GM21786 (cell line): Measurements from ENCODE around the gene PHLDA2.
"Not testable (repeated sequence)": the region's sequence is repeated elsewhere in the genome, so short reads cannot be mapped to it uniquely, and the experiment has no call there.

Source experiments
- ATAC-seq: cut with Tn5 transposase; IDR thresholded peaks from one replicate; pipeline ENCODE4 v1.9.1; 2021; ENCODE audit not compliant: unreplicated experiment

Gene PHLDA2

DNA sequence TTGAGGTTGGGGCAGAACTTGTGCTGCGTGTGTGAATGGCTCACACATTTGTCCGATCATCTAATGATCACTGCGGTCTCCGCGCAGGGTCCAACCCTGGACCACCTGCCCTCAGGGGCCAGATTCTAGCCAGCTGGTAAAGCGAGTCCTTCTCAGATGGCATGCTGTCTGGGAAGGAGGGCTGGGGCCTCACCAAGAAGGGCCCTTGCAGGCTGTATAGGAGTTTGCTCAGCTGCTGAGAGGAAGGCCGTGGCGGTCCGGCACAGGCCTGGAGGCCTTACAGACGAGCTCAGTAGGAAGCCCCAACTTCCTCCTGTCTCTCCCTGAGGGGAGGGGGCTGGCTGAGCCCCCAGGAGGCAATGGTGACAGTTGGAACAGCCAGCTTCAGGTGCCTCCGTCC, 13.7 kb downstream of the PHLDA2 start:
- no peak for ATAC-seq

DNA sequence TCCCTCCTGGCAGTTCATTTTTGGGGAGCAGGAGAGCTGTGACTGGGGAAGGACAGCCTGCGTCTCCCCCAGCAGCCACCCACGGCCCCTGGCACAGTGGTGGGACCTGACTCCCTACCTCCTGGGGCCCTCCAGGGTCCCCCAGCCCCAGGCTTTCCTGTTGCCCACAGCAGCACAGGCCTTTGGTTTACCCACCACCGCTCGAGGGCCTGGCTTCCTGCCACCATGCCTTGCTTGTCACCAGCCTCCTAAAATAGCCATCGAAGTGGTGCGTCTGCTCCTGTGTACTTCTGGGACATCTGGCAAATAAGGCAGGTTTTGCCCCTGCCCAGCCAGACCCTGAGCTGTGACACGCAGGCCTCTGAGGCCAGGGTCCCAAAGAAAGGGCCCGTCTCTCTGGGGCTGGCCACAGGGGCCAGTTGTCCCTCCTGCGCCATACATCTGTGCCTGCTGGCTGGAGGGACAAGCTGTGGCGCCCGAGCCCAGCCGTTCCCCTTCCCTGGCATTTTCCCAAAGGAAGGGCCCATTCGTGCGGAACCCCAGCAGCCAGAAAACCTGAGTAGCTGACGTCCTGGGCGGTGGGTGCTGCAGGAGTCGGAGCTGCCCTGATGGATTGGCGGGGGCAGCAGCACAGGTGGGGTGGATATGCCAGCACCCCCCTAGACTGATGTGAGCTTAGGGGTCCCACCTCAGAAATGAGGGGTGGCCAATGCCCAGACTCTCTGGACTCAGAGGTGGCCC, 14.6 kb downstream of the PHLDA2 start:
- ATAC-seq, result no peak

DNA sequence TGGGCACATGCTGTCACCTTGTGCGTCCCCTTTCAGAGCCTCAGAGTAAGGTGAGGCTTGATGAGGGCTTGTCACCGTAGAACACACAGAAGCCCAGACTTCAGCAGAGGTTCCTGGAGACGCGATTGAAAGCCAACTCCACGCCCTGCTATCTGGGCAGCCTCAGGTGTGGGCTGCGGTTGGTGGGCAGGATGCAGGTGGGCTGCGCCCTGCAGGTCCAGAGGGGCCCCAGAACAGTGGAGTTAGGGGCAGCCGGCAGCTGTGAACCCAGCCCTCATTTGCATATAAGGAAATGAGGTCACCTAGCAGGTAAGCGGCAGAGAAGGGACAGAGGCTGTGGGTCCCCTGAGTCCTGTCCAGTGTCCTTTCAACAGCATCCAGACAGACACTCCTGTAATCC, 15.4 kb downstream of the PHLDA2 start:
- no peak for ATAC-seq

DNA sequence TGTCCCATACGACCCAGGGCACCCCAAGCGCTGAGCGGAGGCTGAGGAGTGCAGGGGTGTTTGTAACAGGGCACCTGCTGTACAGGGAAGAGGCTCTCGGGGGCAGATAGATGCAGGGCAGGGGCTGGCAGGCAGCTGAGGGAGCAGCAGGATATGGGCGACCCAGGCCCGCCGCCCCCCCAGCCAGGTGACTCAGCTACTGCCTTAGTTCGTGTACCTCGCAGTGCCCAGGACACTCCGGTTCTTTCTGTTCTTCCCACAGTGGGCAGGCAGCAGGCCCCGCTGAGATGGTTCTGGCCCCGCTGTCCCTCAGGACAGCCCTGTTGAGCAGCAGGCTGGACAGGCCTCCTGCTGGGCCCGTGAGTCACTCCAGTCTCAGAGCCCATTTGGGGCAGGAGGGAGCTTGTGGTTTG, 16.2 kb downstream of the PHLDA2 start:
- ATAC-seq, result no peak

DNA sequence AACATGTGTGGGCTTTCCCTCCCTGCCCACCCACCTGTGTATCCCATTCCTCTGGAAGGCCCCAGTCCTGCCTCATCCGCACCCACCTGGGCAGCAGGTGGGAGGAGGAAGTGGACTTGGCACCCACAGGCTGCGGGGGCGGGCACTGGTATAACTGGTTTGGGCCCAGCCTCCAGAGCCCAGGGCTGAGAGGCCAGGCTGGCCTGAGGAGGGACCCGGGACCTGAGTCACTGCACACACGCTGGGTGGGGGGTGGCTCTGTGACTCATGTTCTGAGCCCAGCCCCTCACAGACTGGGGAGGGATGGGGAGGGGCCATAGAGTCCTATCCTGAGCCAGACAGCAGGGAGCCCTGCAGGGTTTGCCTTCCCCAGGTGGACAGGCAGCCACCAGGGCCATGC, 16.7 kb downstream of the PHLDA2 start:
- no peak for ATAC-seq

DNA sequence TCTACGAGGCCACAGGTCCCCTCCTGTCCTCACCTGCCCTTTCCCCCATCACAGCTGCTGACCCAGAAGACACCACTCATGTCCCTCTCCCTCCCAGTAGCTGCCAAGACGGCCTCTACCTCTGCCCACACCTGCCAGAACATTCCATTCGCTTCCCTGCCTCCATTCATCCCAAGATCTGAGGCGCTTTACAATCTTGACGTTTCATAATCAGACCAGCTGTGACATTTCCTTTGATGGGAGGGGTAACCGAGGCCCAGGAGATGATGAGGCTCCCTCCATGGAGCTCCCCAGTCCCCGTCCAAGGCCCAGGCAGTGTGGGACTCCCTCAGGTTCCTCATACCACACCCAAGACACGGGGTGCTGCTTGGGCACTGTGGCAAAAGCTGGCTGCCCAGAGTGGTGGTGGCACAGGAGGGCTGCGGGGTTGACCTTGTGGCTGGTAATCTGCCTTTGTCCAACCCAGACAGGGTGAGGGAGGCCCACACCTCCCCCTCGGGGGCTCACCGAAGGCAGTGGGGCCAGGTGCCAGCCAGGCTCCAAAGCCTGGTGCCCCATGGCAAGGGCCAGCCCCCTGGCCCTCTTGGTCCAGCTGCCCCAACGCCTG, 17.3 kb downstream of the PHLDA2 start:
- no peak for ATAC-seq

DNA sequence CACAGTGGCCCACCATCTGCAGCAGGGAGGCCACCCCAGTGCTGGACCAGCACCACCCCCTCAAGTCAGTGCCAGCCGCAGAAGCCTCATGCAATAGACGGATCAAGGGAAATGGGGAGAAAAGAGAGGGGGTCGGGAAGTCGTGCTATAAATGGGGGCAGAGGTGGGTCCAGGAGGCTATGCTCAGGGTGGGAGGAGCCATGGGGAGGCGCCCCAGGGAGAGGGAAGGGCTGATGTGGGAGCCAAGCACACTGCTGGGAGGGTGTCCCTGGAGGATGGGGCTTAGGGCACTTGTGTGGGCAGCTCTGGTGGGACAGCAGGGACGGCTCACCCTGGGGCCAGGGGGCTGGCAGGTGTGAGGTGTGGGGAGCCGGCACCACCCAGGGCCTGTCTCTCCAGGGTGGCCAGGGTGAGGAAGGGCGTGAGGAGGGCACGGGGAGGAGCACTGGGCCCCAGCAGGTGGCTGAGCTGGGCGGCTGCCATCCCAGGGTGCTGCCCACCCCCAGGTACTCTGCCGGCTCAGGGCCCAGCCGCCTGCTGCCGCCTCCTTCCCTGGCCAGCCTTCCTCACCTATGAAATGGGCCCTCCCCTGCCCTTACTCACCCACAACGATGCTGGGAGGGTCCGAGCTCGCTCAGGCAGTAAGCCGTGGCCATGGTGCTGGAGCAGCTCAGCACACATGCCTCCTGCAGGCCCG, 18.0 kb downstream of the PHLDA2 start:
- no peak for ATAC-seq

DNA sequence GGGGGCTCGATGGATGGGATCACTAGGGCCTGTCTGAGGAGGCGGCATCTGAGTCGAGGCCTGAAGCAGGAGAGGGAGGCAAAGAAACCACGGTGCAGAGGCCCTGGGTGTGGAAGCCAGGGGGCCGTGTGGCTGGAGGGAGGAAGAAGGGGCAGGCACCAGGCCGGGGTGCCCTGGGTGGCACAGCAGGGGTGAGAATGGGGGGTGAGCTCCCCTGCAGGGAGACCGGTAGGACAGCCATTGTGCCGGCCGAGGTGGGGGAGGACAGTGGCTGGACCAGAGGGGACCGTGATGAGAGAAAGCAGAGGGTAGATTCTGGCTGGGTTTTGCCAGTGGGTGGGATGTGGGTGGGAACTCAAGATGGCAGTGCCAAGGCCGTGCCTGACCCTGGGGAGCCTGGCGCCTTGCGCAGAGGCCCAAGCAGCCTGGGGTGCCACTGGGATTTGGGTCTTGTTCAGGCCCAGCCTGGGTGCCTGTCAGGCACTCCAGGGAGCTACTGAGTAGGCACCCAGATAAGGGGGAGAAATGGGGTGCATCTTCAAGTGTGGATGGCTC, 18.7 kb downstream of the PHLDA2 start:
- no peak for ATAC-seq

DNA sequence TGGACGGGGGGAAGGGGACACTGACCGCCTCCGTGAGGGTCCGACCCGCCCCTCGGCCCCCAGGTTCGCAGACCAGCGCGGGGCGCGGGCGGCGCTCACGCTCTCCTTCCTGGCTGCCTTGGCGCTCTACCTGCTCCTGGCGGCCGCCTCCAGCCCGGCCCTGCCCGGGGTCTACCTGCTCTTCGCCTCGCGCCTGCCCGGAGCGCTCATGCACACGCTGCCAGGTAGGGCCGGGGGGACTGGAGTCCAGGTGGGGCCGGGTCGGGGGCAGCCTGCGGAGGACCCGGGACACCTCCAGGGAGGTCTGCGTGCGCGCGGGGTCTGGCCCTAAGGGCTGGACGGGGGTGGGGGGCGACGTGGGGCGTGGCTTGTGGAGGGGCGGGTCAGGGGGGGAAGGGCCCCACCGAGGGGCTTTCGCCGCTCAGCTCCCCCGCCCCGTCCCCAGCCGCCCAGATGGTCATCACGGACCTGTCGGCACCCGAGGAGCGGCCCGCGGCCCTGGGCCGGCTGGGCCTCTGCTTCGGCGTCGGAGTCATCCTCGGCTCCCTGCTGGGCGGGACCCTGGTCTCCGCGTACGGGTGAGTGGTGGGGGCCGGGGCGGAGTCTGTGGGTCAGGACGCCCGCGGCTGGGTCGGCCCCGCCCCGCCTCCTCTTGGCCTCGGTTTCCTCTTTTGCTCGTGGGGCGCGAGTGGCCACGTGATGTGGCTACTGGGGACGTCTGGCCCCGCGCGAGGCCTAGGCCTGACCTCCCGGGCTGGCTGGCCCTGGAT, 19.9 kb downstream of the PHLDA2 start:
- ATAC-seq, result no peak

DNA sequence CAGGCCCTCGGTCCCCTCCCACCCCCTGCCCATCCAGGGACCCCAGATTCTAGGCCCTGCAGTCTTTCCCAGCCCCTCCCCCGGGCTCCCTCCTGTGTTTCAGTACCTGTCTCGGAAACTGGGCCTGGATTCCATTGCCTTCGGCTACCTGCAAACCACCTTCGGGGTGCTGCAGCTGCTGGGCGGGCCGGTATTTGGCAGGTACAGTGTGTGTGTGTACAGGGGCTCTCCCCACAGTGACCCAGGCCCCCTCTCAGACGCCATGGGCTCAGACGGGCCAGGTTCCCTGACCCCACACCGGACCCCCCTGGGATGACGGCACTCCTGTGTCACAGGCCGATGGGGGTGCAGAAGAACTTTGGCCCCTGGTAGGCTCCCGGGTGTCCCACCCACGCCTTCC, 21.1 kb downstream of the PHLDA2 start:
- ATAC-seq, result no peak

DNA sequence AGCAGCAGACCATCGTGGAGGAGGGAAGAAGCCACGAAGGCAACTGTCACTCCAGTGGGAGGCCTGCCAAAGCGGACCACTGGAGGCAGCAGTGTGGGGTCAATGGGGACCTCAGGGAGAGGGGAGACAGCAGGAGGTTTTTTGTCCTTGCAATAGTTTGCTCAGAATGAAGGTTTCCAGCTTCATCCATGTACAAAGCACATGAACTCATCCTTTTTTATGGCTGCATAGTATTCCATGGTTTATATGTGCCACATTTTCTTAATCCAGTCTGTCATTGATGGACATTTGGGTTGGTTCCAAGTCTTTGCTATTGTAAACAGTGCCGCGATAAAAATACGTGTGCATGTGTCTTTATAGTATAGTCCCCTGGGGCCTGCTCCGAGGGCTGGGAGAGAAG, 23.9 kb downstream of the PHLDA2 start:
- ATAC-seq, result not testable (repeated sequence)

DNA sequence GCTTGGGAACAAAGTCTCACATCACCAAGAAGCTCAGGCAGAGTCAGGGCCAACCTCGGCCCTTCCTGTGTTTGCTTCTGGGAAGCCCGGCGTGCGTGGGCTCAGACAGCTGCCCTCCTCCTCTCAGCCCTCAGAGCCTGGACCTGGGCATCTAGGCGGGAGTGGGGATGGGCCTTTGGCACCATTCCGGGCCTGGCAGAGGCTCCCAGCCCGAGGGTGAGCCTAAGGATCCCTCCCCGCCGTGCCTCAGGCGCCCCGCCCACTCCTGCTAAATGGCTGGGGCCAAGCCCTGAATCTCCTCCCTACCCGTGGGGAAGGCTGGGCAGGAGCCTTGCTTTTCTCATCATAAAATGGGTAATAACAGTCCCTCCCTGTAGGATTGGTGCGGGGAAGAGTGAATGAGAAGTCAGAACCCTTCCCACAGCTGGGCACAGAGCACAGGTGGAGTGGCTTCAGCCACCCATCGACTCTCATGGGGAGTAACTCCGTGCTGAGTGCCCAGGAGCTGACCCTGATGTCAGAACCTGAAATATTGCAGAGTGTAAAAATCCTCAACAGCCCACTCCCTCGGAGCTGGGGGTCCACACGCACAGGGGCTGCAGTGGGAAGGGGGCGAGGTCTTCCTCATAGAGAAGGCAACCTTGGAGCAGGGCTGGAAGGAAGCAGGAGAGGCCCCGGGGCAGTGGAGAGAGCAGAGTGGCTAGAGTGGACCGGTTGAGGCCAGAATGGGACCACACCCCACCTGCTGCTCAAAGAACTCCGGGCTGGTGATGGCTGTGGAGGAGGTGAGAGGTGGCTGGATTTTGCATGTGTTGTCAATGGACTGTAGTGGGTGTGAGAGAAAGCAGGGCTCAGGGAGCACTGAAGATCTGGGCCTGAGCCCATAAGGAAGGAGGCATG, 24.8 kb downstream of the PHLDA2 start:
- no peak for ATAC-seq

DNA sequence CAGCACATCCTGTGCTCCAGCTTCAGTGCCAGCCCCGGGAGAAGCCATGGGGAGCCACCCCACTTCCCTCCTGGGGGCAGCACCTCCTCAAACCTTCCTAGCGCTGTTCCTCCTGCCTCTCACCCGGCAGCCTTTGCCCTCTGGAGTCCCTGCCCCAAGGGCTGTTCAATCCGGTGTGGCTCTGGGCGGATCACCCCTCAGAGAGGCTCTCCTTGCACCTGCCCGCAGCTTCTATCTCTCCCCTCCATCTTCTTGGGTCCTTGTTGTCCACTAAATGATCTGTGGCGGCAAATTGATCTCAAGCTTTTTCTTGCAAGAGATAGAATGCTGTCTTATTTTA, 25.6 kb downstream of the PHLDA2 start:
- no peak for ATAC-seq

DNA sequence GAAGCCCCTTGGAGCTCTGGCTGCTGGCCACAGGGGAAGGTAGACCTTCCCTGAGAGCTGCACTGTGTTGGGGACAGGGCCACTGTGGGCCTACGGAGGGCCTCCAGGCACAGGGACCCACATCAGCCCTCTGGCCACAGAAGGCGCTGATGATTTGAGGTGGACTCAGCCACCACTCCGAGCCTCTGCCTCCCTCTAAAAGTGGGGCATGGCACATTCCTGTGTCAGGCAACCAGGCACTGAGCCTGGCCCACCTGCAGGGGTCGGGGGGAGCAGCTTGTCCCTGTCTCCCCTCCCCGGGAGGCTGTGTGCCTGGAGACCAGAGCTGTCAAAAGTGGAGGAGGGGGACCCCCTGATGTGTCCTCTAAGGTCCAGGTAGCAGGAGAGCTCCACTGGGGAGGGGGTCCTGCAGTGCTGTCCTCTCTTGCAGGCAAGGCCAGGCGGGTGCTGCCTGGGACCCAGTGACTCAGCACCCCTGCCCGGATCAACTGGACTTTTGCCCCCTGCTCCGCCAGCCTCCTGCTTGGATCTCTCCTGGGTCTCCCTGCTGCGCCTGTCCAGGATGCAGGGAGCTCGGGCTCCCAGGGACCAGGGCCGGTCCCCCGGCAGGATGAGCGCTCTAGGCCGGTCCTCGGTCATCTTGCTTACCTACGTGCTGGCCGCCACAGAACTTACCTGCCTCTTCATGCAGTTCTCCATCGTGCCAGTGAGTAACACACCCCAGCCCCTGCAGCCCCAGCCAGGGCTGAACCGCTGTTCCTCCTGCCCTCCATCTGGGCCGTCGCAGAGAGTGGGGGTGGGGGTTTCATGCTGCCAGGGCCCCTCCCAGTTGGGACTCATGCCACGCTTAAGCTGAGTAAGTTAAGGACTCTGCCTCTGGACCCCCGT, 26.2 kb downstream of the PHLDA2 start:
- ATAC-seq, result no peak

DNA sequence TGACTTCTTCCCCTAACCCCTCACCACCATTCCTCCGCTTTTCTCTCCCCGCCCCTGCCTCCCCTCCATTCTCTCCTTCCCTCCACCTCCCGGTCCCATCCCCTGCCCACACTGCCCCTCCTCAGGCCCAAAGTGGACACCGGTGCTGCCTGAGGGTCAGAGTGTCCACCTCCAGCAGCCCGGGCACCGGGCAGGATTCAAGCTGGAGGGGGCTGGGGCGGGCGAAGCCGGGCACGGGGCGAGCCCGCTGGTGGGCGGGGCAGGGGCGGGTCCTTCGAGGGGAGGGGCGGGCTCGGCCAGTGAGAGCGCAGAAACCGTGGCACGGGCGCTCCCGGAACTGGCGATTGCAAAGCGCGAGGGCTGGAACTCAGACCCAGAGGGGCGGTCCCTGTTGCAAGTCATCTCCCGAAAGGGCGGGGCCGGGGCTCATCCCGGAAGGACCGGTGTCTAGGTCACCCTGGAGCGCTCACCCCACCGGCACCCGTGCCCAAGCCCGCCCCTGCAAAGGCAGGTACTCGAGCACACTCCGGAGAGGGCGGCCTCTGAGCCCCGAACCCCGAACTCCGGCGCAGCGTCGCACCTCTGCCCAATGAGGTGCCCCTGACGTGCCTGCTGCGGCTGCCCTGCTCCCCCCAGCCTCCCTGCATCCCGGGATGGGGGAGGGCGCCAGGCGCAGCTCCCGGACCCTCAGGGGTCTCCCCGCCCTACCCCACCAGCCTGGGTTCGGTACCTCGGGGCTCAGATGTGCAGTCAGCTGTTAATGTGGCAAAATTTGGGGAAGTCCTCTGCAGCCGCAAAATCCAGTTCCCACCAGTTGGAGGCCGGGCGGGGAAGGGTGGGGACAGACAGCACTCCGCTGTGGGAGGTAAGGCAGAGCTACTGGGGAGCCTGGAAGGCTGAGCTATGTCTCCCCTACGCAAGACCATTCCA, 27.1 kb downstream of the PHLDA2 start:
- ATAC-seq, result peak; percentile 95

DNA sequence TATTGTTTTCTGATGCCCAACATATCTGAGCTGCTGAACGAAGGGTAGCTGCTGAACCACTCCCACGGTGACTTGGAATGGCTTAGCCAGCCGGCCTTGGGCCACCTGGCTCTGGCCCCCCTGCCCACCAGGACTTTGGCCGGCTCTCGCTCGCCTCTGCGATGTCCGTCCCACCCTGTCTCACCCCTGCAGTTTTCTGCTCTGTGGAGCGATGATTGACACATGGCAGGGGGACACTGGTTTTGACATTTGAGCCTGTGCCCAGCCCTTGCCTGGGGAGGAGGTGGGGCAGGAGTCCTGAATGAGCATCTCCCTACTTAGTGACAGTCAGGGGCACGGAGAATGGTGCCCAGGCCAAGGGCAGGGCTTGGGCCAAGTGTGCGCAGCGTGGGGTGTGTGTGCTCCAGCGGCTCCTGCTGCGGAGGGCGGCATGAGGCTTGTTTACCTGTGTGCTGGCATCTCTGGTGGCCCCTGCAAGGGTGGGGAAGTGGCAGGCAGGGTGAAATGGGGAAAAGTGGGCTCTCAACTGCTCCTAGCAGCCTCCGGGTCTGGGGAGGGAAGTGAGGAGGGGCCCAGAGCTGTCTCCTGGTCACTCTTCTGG, 27.9 kb downstream of the PHLDA2 start:
- no peak for ATAC-seq

DNA sequence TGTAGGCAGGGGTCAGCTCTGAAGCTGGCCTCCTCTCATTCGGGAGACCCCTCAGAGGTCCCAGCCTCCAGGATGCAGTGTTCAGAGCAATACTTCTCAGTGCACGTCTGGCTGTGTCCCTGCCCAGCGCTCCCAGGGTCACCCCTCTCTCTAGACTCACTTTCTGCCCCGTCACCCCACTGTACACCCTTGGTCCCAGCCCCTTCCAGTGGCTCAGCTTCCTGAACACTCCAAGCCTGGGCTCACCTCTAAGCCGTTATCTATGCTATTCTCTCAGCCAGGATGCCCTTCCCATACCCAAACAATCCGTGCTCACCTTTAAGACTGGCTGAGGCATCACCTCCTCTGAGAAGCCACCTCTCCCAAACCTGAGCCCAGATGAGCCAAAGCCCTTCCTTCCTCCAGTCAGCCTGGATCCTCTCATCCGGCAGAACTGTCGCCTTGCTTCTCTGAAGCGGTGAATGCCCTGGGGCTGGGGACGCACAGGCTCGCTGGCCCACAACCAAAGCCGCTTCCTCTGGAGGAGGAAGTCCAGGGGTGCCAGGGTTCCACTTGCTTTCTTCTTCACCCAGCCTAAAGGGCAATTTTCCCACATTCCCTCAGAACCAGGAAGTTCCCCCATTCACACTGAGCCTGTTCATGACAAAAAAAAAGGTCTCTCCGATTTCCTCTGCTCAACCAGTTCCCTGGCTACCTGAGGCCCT, 30.0 kb downstream of the PHLDA2 start:
- ATAC-seq, result no peak
